Stomach smooth muscle (tissue), 2 donors: Measurements from ENCODE around the gene C22orf23.

Experiments
- H3K27ac ChIP-seq: one replicate; pipeline ENCODE4 v1.7.0; 2013; ENCODE audit warnings: mild to moderate bottlenecking, low read length, inconsistent platforms
- H3K27me3 ChIP-seq, 2 donors: one replicate each; pipeline ENCODE4 v1.7.0; 2013; ENCODE audit warnings: low read length in 2 of 2; ENCODE audit not compliant: insufficient read depth in 2 of 2, control insufficient read depth in 1 of 2
- H3K36me3 ChIP-seq, 2 donors: one replicate each; pipeline ENCODE4 v1.7.0; 2013; ENCODE audit warnings: low read length in 2 of 2; ENCODE audit not compliant: control insufficient read depth in 2 of 2, insufficient read depth in 2 of 2
- H3K4me1 ChIP-seq: one replicate; pipeline ENCODE4 v1.7.0; 2013; ENCODE audit warnings: low read length; ENCODE audit not compliant: control insufficient read depth, insufficient read depth
- H3K4me3 ChIP-seq, 2 donors: one replicate each; pipeline ENCODE4 v1.7.0; 2013; ENCODE audit warnings: low read length in 2 of 2
- H3K9ac ChIP-seq, 2 donors: one replicate each; pipeline ENCODE4 v1.7.0; 2013; ENCODE audit warnings: low read length in 2 of 2, mild to moderate bottlenecking in 1 of 2
- H3K9me3 ChIP-seq, 2 donors: one replicate each; pipeline ENCODE4 v1.7.0; 2013; ENCODE audit warnings: low read length in 2 of 2; ENCODE audit not compliant: control insufficient read depth in 2 of 2
- donor health status: healthy.
- donor health status: Pancreatic carcinoma.

C22orf23 gene

GRCh38 chr22:37990862-37991261 lies 37.5 kb upstream of the C22orf23 start:
- H3K9ac ChIP-seq, result no peak overlapping the region
- H3K27me3 ChIP-seq, result no peaks in the 10 kb centered on the region
- H3K4me3 ChIP-seq, result no peak overlapping the region
- no peaks in the 10 kb centered on the region for H3K36me3 ChIP-seq
- peaks cover 2% of the 10 kb centered on the region for H3K4me1 ChIP-seq
- H3K27ac ChIP-seq, result no peak overlapping the region
- H3K9me3 ChIP-seq, result no peaks in the 10 kb centered on the region

GRCh38 chr22:37990301-37990700 lies 36.9 kb upstream of the C22orf23 start:
- Histone ChIP-seq H3K4me3 (no peak overlapping the region), H3K9me3 (no peaks in the 10 kb centered on the region), H3K27me3 (no peaks in the 10 kb centered on the region), H3K9ac (no peak overlapping the region), H3K4me1 (peaks cover 2% of the 10 kb centered on the region), H3K27ac (no peak overlapping the region), H3K36me3 (no peaks in the 10 kb centered on the region)

- Histone ChIP-seq H3K4me1 (peaks cover 2% of the 10 kb centered on the region), H3K27me3 (no peaks in the 10 kb centered on the region), H3K4me3 (no peak overlapping the region), H3K27ac (no peak overlapping the region), H3K9me3 (no peaks in the 10 kb centered on the region), H3K36me3 (no peaks in the 10 kb centered on the region), H3K9ac (no peak overlapping the region)
Measured at GRCh38 chr22:37989146-37990045, 36.0 kb upstream of the C22orf23 start.

- Histone ChIP-seq H3K9me3 (no peaks in the 10 kb centered on the region), H3K36me3 (no peaks in the 10 kb centered on the region), H3K4me1 (peaks cover 2% of the 10 kb centered on the region), H3K9ac (no peak overlapping the region), H3K27ac (no peak overlapping the region), H3K4me3 (peak overlapping the region in 1 of 2 donors; percentile 8), H3K27me3 (no peaks in the 10 kb centered on the region)
Measured at GRCh38 chr22:37986371-37986770, 33.0 kb upstream of the C22orf23 start.

DNA sequence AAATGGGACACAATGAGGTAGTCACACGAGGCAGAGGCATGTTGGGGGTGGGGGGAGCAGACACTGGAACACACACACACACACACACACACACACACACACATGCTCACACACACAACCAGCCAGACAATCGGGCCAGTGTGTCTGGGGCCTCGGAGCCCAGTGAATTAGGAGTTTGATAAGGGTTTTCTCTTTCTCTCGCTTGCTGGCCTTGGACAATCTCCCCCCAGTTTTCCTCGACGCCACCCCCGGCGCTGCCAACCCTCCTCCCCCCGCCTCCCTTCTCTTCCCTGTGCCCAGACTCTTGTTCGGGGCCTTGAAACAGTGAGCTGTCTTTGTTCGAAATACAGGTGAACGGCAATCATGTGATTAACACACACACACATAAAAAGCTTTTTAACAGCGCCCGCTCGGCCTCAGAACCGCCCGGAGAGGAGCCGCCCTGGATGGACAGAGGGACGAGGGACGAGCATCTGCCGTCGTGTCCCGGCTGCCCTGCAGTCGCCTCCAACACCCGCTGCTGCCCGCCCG lies 32.4 kb upstream of the C22orf23 start:
- Histone ChIP-seq H3K9ac (no peak overlapping the region), H3K27ac (no peak overlapping the region), H3K4me1 (peaks cover 2% of the 10 kb centered on the region), H3K27me3 (no peaks in the 10 kb centered on the region), H3K9me3 (no peaks in the 10 kb centered on the region), H3K4me3 (peak overlapping the region in 1 of 2 donors; percentile 8), H3K36me3 (no peaks in the 10 kb centered on the region)

DNA sequence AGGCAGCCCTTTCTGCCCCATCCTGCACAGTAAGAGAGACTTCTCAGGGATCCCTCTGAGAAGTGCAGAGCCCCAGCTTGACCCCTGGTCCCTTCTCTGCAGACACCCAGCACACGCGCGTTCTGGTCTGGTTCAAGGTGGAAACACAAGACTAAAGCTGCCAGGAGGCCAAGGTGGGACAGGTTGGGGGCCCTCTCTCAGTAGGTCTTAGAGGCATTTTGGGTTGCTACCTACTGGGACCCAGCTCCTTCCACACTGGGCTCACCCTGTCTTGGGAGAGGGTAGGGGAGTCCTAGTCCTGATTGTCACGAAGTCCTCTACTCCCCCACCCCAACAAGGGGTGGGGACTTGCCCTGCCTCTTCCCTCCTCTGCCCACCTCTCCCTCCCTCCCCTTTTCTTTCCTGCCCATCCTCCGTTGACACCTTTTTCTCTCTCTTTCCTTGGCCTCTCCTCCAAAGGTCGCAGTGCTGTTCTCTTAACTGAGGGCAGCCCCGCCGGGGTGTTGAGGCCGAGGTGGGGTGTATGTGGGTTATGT lies 31.7 kb upstream of the C22orf23 start:
- Histone ChIP-seq H3K27me3 (no peaks in the 10 kb centered on the region), H3K4me1 (peaks cover 2% of the 10 kb centered on the region), H3K36me3 (no peaks in the 10 kb centered on the region), H3K9me3 (no peaks in the 10 kb centered on the region), H3K27ac (no peak overlapping the region), H3K9ac (no peak overlapping the region), H3K4me3 (no peak overlapping the region)

GRCh38 chr22:37983860-37984791 lies 30.7 kb upstream of the C22orf23 start, which contains the start of gene SOX10:
SOX10 (minus strand) TSS chr22:37984555; CDS start chr22:37983784, 771 bp downstream.
- no peaks in the 10 kb centered on the region for H3K27me3 ChIP-seq
- no peaks in the 10 kb centered on the region for H3K4me1 ChIP-seq
- peak within 1 kb of the TSS in 1 of 2 donors; percentile 40 for H3K4me3 ChIP-seq
- H3K9ac ChIP-seq, result no peak within 1 kb of the TSS
- H3K9me3 ChIP-seq, result no peaks in the 10 kb centered on the region
- no peaks in the 10 kb centered on the region for H3K36me3 ChIP-seq
- no peak within 1 kb of the TSS for H3K27ac ChIP-seq

DNA sequence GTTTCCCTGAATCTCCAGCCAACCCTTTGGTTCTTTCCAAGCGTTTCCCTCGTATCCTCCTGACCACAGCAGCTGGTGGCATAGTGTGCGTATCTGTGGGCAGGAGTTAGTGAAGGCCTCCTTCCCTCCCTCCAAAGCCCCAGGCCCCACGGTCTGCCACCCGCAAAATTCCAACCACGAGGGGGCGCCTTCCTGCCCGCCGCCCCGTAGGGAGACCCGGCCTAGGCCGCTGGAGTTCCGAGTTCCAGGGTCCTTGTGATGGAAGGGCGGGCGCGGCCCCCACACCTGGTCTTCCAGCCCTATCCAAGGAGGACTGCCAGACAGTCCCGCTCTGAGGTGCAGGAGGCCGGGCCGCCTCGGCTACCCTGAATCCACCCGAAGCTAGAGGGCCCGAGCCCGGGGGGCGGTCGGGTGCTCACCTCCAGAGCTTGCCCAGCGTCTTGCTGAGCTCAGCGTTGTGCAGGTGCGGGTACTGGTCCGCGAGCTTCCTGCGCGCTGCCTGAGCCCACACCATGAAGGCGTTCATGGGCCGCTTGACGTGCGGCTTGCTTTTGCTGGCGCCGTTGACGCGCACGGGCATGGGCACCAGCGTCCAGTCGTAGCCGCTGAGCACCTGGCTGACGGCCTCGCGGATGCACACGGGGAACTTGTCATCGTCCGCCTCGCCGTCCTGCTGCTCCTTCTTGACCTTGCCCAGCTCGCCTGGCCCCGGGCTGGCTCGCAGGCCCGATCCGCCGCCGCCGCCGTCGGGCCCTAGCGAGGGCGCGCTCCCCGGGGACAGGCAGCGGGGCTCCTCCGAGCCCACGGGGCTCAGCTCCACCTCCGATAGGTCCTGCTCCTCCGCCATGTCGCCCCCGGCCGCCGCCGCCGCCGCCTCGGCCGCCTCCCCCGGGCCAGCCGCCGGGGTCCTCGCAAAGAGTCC lies 29.8 kb upstream of the C22orf23 start:
- peak overlapping the region in 1 of 2 donors; percentile 40 for H3K4me3 ChIP-seq

GRCh38 chr22:37982151-37982785 lies 28.9 kb upstream of the C22orf23 start:
- Histone ChIP-seq H3K36me3 (no peaks in the 10 kb centered on the region), H3K9ac (no peak overlapping the region), H3K9me3 (no peaks in the 10 kb centered on the region), H3K27ac (no peak overlapping the region), H3K4me3 (peak overlapping the region; percentile 35 to 42), H3K27me3 (no peaks in the 10 kb centered on the region), H3K4me1 (no peaks in the 10 kb centered on the region)

More for the DNA sequence above, 29.8 kb upstream of the C22orf23 start:
- Histone ChIP-seq H3K36me3 (no peaks in the 10 kb centered on the region), H3K27me3 (no peaks in the 10 kb centered on the region), H3K4me1 (no peaks in the 10 kb centered on the region), H3K27ac (no peak overlapping the region), H3K9me3 (no peaks in the 10 kb centered on the region), H3K9ac (no peak overlapping the region)
